Astrocyte (in vitro differentiated cells and primary cell): ENCODE results near the gene PRKCB. TPM values are rescaled to one million over a fixed set of nuclear protein-coding genes. Genes with fewer than 3 reads are reported as not detected.

Experiments used
- DNase-seq: peaks from one replicate; pipeline ENCODE4 v3.0.0-alpha.2; 2010; ENCODE audit warnings: low read depth
- FAIRE-seq: peaks from 2 replicates; lab custom pipeline; 2011; peaks lifted over from hg19 to GRCh38; lab: Jason Lieb, UNC
- H2AFZ ChIP-seq: 2 replicates; pipeline ENCODE4 v1.6.0; 2012; ENCODE audit warnings: low read depth, low read length, inconsistent platforms
- H3K27ac ChIP-seq: 2 replicates; pipeline ENCODE4 v1.5.1; 2011; ENCODE audit warnings: low read depth, low read length, inconsistent platforms
- H3K27me3 ChIP-seq: 2 replicates; pipeline ENCODE4 v1.6.0; 2011; ENCODE audit warnings: low read length, inconsistent platforms; ENCODE audit not compliant: insufficient read depth
- H3K36me3 ChIP-seq: 2 replicates; pipeline ENCODE4 v1.5.1; 2011; ENCODE audit warnings: low read length, inconsistent platforms; ENCODE audit not compliant: insufficient read depth
- H3K4me1 ChIP-seq: 2 replicates; pipeline ENCODE4 v1.5.1; 2011; ENCODE audit warnings: low read length, inconsistent platforms; ENCODE audit not compliant: insufficient read depth
- H3K4me2 ChIP-seq: 2 replicates; pipeline ENCODE4 v1.6.0; 2012; ENCODE audit warnings: low read length, inconsistent platforms
- H3K4me3 ChIP-seq: 2 replicates; pipeline ENCODE4 v1.5.1; 2011; ENCODE audit warnings: low read depth, mild to moderate bottlenecking, low read length, inconsistent platforms; ENCODE audit not compliant: insufficient read depth
- H3K79me2 ChIP-seq: 2 replicates; pipeline ENCODE4 v1.6.0; 2012; ENCODE audit warnings: mild to moderate bottlenecking, low read length, inconsistent platforms; ENCODE audit not compliant: insufficient read depth
- H3K9ac ChIP-seq: 2 replicates; pipeline ENCODE4 v1.6.0; 2012; ENCODE audit warnings: mild to moderate bottlenecking, low read length, inconsistent platforms
- H3K9me3 ChIP-seq: 2 replicates; pipeline ENCODE4 v1.5.1; 2012; ENCODE audit warnings: low read depth, mild to moderate bottlenecking, low read length, inconsistent platforms; ENCODE audit not compliant: insufficient read depth
- H4K20me1 ChIP-seq: 2 replicates; pipeline ENCODE4 v1.6.0; 2012; ENCODE audit warnings: low read length, inconsistent platforms; ENCODE audit not compliant: insufficient read depth
- H3K27ac Mint-ChIP-seq: one replicate; pipeline ENCODE4 v1.8.0; 2021; ENCODE audit warnings: mild to moderate bottlenecking, mixed read lengths; ENCODE audit not compliant: unreplicated experiment
- H3K27me3 Mint-ChIP-seq: one replicate; pipeline ENCODE4 v1.8.0; 2021; ENCODE audit warnings: low read depth, mixed read lengths; ENCODE audit not compliant: unreplicated experiment
- H3K36me3 Mint-ChIP-seq: one replicate; pipeline ENCODE4 v1.8.0; 2021; ENCODE audit warnings: low read depth, mixed read lengths; ENCODE audit not compliant: unreplicated experiment
- H3K4me1 Mint-ChIP-seq: one replicate; pipeline ENCODE4 v1.8.0; 2021; ENCODE audit warnings: low read depth, mixed read lengths; ENCODE audit not compliant: unreplicated experiment
- H3K4me3 Mint-ChIP-seq: one replicate; pipeline ENCODE4 v1.8.0; 2021; ENCODE audit warnings: mild to moderate bottlenecking, moderate library complexity, mixed read lengths; ENCODE audit not compliant: unreplicated experiment
- H3K9me3 Mint-ChIP-seq: one replicate; pipeline ENCODE4 v1.8.0; 2021; ENCODE audit warnings: mild to moderate bottlenecking, mixed read lengths; ENCODE audit not compliant: unreplicated experiment
- EZH2 ChIP-seq: IDR thresholded peaks from 2 replicates; pipeline ENCODE4 v1.6.1; 2012; ENCODE audit warnings: mild to moderate bottlenecking, low read length, inconsistent platforms; ENCODE audit not compliant: insufficient read depth
- total RNA-seq: library from RNA; stranded (reverse); gene quantifications from 2 replicates; pipeline ENCODE4 v1.2.1, GENCODE V29; 2021
- TF ChIP-seq, protein P1 (sequence below): IDR thresholded peaks from 2 replicates; pipeline ENCODE4 v1.5.1; 2011; ENCODE audit warnings: low read depth, mild to moderate bottlenecking, inconsistent platforms, low read length, moderate library complexity; ENCODE audit not compliant: insufficient read depth

The PRKCB gene
- total RNA-seq, 1 donor from 2014 or later = 2.5 TPM

DNA sequence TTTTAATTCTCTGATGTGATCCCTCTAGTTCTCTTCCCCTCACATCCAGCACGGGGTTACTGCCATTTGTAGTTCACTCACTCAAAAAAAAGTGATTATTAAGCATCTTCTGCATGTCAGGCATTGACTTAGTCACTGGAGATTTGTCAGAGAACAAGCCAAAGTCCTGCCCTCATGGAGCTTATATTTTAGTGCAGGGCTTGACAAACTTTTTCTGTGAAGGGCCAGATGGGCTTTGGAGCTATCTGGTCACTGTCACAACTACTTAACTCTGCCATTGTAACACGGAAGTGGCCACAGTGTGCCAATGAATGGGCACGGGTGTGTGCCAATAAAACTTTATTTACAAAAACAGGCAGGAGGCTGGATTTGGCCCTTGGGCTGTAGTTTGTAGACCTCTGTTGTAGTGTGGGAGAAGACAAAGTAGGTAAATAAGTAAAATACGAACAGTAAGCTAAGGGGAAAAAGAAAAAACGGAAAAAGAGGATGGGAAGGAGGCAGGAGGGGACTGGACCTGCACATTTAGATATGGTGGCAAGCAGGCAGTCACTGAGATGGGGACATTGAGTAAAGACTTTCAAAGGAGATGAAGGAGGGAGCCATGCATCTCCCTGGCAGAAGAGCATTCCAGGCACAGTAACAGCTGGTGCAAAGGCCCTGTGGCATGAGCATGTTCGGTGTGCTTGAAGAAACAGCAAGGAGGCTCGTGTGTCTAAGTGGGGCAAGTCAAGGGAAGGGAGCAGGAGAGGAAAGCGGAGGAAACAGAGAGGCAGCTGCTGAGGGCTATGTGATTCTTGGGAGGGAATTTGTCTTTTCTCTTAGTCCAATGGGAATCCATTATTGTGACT is 217.5 kb downstream of the PRKCB start:
- peaks cover 10% of the 10 kb centered on the region for H3K9me3 Mint-ChIP-seq
- peaks cover 46% of the 10 kb centered on the region for H3K27me3 Mint-ChIP-seq

DNA sequence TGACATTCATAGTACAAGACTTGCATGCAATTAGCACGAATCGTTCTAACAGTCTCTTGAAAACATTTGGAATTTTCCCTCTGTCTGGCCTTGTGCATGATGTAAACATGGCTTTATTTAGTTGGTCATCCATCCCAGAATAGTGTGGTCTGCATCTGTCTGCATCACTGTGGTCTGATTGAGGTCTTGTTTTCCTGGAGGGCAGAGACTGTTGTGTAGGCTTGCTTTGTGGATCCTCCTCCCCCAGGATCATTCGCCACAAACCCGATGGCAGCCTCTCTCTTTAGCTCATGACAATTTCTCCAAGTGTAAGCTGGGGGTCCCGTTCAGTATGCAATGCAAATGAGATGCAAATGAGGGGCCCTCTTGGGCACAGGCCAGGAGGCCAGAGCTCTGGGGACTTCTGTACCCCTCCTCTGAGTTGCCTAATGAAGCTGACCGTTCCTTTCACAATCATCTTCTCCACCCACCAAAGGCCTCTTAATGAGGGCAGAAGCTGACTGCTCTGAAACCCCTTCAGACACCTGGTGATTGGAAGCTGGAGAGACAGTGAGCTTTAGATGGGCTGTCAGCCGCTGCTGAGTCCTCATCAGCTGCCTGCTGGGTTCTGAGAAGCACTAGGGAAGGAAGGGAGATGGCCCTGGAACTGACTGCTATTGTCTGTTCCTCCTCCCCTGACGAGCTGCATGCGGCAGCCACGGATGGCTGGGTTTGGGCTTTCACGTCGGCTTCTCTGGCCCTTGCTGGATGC is 219.1 kb downstream of the PRKCB start:
- Mint-ChIP-seq H3K4me3 (no peak overlapping the region), H3K4me1 (peaks cover 5% of the 10 kb centered on the region), H3K27ac (no peak overlapping the region), H3K9me3 (peaks cover 10% of the 10 kb centered on the region), H3K36me3 (no peaks in the 10 kb centered on the region), H3K27me3 (peaks cover 50% of the 10 kb centered on the region)
- Histone ChIP-seq H3K36me3 (no peaks in the 10 kb centered on the region), H3K4me2 (no peak overlapping the region), H2AFZ (no peak overlapping the region), H3K27ac (no peak overlapping the region), H3K9me3 (no peaks in the 10 kb centered on the region), H4K20me1 (no peaks in the 10 kb centered on the region), H3K4me1 (no peaks in the 10 kb centered on the region), H3K9ac (no peak overlapping the region), H3K4me3 (no peak overlapping the region), H3K79me2 (no peaks in the 10 kb centered on the region), H3K27me3 (no peaks in the 10 kb centered on the region)
- no peak for TF ChIP-seq EZH2
- TF ChIP-seq, protein P1, sequence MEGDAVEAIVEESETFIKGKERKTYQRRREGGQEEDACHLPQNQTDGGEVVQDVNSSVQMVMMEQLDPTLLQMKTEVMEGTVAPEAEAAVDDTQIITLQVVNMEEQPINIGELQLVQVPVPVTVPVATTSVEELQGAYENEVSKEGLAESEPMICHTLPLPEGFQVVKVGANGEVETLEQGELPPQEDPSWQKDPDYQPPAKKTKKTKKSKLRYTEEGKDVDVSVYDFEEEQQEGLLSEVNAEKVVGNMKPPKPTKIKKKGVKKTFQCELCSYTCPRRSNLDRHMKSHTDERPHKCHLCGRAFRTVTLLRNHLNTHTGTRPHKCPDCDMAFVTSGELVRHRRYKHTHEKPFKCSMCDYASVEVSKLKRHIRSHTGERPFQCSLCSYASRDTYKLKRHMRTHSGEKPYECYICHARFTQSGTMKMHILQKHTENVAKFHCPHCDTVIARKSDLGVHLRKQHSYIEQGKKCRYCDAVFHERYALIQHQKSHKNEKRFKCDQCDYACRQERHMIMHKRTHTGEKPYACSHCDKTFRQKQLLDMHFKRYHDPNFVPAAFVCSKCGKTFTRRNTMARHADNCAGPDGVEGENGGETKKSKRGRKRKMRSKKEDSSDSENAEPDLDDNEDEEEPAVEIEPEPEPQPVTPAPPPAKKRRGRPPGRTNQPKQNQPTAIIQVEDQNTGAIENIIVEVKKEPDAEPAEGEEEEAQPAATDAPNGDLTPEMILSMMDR = no peak
- FAIRE-seq = no peak
- no peak for DNase-seq

More for the DNA sequence above, 217.5 kb downstream of the PRKCB start:
- H3K4me1 Mint-ChIP-seq = peaks cover 5% of the 10 kb centered on the region
- Histone ChIP-seq H3K4me3 (no peak overlapping the region), H3K79me2 (no peaks in the 10 kb centered on the region), H3K9ac (no peak overlapping the region), H3K36me3 (no peaks in the 10 kb centered on the region), H3K27me3 (no peaks in the 10 kb centered on the region), H3K27ac (no peak overlapping the region), H4K20me1 (no peaks in the 10 kb centered on the region), H3K4me2 (no peak overlapping the region), H3K4me1 (no peaks in the 10 kb centered on the region), H3K9me3 (no peaks in the 10 kb centered on the region), H2AFZ (no peak overlapping the region)
- no peaks in the 10 kb centered on the region for H3K36me3 Mint-ChIP-seq
- no peak overlapping the region for H3K27ac Mint-ChIP-seq
- TF ChIP-seq, protein P1 = no peak
- TF ChIP-seq EZH2 = no peak
- no peak for FAIRE-seq
- no peak for DNase-seq
- H3K4me3 Mint-ChIP-seq = no peak overlapping the region
